GM23338 (cell line): ENCODE measurements around the gene OBI1. TPM values are rescaled to one million over a fixed set of nuclear protein-coding genes. Genes with fewer than 3 reads are reported as not detected.

Experiments
- ATAC-seq: fragments of 200-7000 bp; cut with Tn5 transposase; 3 replicates; pipeline ENCODE4 v1.9.1; 2020
- DNase-seq: peaks from one replicate; pipeline ENCODE4 v3.0.0-alpha.2; 2015; ENCODE audit warnings: low spot score
- H2AFZ ChIP-seq: fragments of 200-600 bp; sonication (generic); 2 replicates; pipeline ENCODE4 v1.8.0; 2016; ENCODE audit warnings: antibody characterized with exemption, mild to moderate bottlenecking, moderate library complexity
- H3F3A ChIP-seq: fragments of 200-600 bp; sonication (generic); replicated peaks from 2 replicates; pipeline ENCODE4 v1.8.0; 2017; ENCODE audit warnings: antibody characterized with exemption, mixed run types, low read depth
- H3K27ac ChIP-seq: fragments of 200-600 bp; sonication (generic); 2 replicates; pipeline ENCODE4 v1.6.1; 2016; ENCODE audit warnings: low read depth
- H3K27me3 ChIP-seq: fragments of 200-600 bp; sonication (generic); 2 replicates; pipeline ENCODE4 v1.8.0; 2016; ENCODE audit warnings: mild to moderate bottlenecking, mixed run types, moderate library complexity; ENCODE audit not compliant: insufficient read depth
- H3K36me3 ChIP-seq: fragments of 200-600 bp; sonication (generic); 2 replicates; pipeline ENCODE4 v1.8.0; 2016; ENCODE audit warnings: mild to moderate bottlenecking; ENCODE audit not compliant: insufficient read depth
- H3K4me1 ChIP-seq: fragments of 200-600 bp; sonication (generic); 2 replicates; pipeline ENCODE4 v1.8.0; 2016; ENCODE audit warnings: mild to moderate bottlenecking, moderate library complexity; ENCODE audit not compliant: insufficient read depth
- H3K4me2 ChIP-seq: fragments of 200-600 bp; sonication (generic); 2 replicates; pipeline ENCODE4 v1.7.1; 2017; ENCODE audit warnings: mixed run types
- H3K4me3 ChIP-seq: fragments of 200-600 bp; sonication (generic); 2 replicates; pipeline ENCODE4 v1.6.1; 2016; ENCODE audit warnings: mixed run types
- H3K79me2 ChIP-seq: fragments of 200-600 bp; sonication (generic); replicated peaks from 2 replicates; pipeline ENCODE4 v1.8.0; 2017; ENCODE audit warnings: mild to moderate bottlenecking; ENCODE audit not compliant: insufficient read depth
- H3K9me2 ChIP-seq: fragments of 200-600 bp; sonication (generic); 2 replicates; pipeline ENCODE4 v1.8.0; 2017; ENCODE audit not compliant: insufficient read depth
- H4K20me1 ChIP-seq: fragments of 200-600 bp; sonication (generic); replicated peaks from 2 replicates; pipeline ENCODE4 v1.8.0; 2017; ENCODE audit warnings: mild to moderate bottlenecking; ENCODE audit not compliant: insufficient read depth
- H3K27ac Mint-ChIP-seq: 2 replicates; pipeline ENCODE4 v1.8.0; 2020; ENCODE audit warnings: inconsistent platforms, mild to moderate bottlenecking, moderate library complexity, mixed read lengths
- H3K27me3 Mint-ChIP-seq: 3 replicates; pipeline ENCODE4 v1.8.0; 2022; ENCODE audit warnings: low read depth, mild to moderate bottlenecking, moderate library complexity, mixed read lengths, inconsistent platforms; ENCODE audit not compliant: insufficient read depth, poor library complexity
- H3K36me3 Mint-ChIP-seq: 3 replicates; pipeline ENCODE4 v1.8.0; 2021; ENCODE audit warnings: low read depth, mild to moderate bottlenecking, inconsistent platforms, moderate library complexity, mixed read lengths
- H3K4me1 Mint-ChIP-seq: 3 replicates; pipeline ENCODE4 v1.8.0; 2020; ENCODE audit warnings: mild to moderate bottlenecking, inconsistent platforms, mixed read lengths
- H3K4me3 Mint-ChIP-seq: 3 replicates; pipeline ENCODE4 v1.8.0; 2021; ENCODE audit warnings: moderate library complexity, mild to moderate bottlenecking, inconsistent platforms, mixed read lengths
- H3K9me3 Mint-ChIP-seq: 3 replicates; pipeline ENCODE4 v1.8.0; 2020; ENCODE audit warnings: moderate library complexity, mild to moderate bottlenecking, inconsistent platforms, mixed read lengths
- CREB1 ChIP-seq: fragments of 250-450 bp; sonication (Bioruptor Pico); IDR thresholded peaks from 2 replicates; pipeline ENCODE4 v1.5.0; 2020; ENCODE audit warnings: low read depth, mild to moderate bottlenecking, moderate library complexity
- CTCF ChIP-seq, 2 experiments: fragments of 200-600 bp in 1 of 2; sonication (generic) in 1 of 2; conservative IDR thresholded peaks; 2 replicates each; pipeline versions ENCODE4 v1.5.1 to v1.6.1; 2016 to 2017; ENCODE audit warnings: antibody characterized with exemption in 2 of 2, low read depth in 2 of 2, mild to moderate bottlenecking in 2 of 2, moderate library complexity in 1 of 2
- EZH2 ChIP-seq: fragments of 200-600 bp; sonication (generic); IDR thresholded peaks from one replicate; pipeline ENCODE4 v1.8.0; 2017; ENCODE audit warnings: antibody characterized with exemption, mild to moderate bottlenecking, low read depth; ENCODE audit not compliant: unreplicated experiment
- EZH2phosphoT487 ChIP-seq: fragments of 200-600 bp; sonication (generic); IDR thresholded peaks from one replicate; pipeline ENCODE4 v1.8.1; 2018; ENCODE audit warnings: antibody characterized with exemption; ENCODE audit not compliant: unreplicated experiment
- JUNB ChIP-seq: IDR thresholded peaks from one replicate; pipeline ENCODE4 v1.6.1; 2016; ENCODE audit warnings: antibody characterized with exemption; ENCODE audit not compliant: unreplicated experiment
- NANOG ChIP-seq: IDR thresholded peaks from 2 replicates; pipeline ENCODE4 v1.6.1; 2016; ENCODE audit warnings: antibody characterized with exemption, borderline replicate concordance
- POLR2AphosphoS5 ChIP-seq: IDR thresholded peaks from 2 replicates; pipeline ENCODE4 v1.6.1; 2016; ENCODE audit warnings: antibody characterized with exemption, low read depth
- REST ChIP-seq: IDR thresholded peaks from one replicate; pipeline ENCODE4 v1.6.1; 2018; ENCODE audit warnings: antibody characterized with exemption; ENCODE audit not compliant: unreplicated experiment
- STAT1 ChIP-seq: IDR thresholded peaks from one replicate; pipeline ENCODE4 v1.6.1; 2016; ENCODE audit warnings: antibody characterized with exemption; ENCODE audit not compliant: unreplicated experiment
- ZNF114 ChIP-seq: fragments of 250-450 bp; sonication (Bioruptor Pico); IDR thresholded peaks from 2 replicates; pipeline ENCODE4 v1.5.0; 2020; ENCODE audit warnings: mild to moderate bottlenecking, moderate library complexity
- ZNF331 ChIP-seq: fragments of 250-450 bp; sonication (Bioruptor Pico); IDR thresholded peaks from 2 replicates; pipeline ENCODE4 v1.5.0; 2020; ENCODE audit warnings: low read depth, mild to moderate bottlenecking, moderate library complexity
- polyA plus RNA-seq: library from polyadenylated mRNA; unstranded; fragments of >200 nt; fragmentation: Nextera tagmentation; extraction: Ambion mirVana; gene quantifications from 2 replicates; pipeline ENCODE4 v1.2.1, GENCODE V29; 2016
- total RNA-seq: library from RNA; depleted of rRNA; stranded (reverse); fragments of >200 nt; shearing (Covaris generic); gene quantifications from 2 replicates; pipeline ENCODE4 v1.2.3, GENCODE V29; 2014
- TF ChIP-seq, protein P1 (sequence below): fragments of 250-450 bp; sonication (Bioruptor Pico); IDR thresholded peaks from 2 replicates; pipeline ENCODE4 v1.5.0; 2020; ENCODE audit warnings: mild to moderate bottlenecking, moderate library complexity
- TF ChIP-seq, protein P2 (sequence below): IDR thresholded peaks from 2 replicates; pipeline ENCODE4 v1.6.1; 2016; ENCODE audit warnings: antibody characterized with exemption

Gene OBI1
- total and polyA plus RNA-seq, 2 experiments from 2014 or later: 8.2 to 11.1 TPM

DNA sequence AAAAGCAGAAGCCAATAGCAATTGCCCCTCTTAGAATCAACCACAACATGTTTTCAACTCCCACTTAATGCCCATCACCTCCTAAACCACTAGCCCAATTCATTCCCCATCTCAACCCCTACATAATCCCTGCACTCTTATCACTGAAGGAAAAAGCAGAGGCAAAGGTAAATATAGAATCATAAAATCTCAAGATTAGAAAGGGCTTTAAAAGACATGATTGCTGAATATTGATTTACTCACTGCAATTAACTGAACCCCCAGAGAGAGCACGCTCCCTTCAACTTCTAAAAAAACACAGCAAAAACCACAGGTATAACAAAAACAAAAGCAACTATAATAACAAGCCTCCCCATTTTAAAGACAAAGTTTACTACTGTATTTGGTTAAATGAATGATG, 40.5 kb downstream of the OBI1 start:
- Mint-ChIP-seq H3K27ac (no peak overlapping the region), H3K36me3 (peaks cover 16% of the 10 kb centered on the region; the same call in 2 of the 3 replicates), H3K4me1 (no peaks in the 10 kb centered on the region; the same call in 2 of the 3 replicates), H3K9me3 (no peaks in the 10 kb centered on the region), H3K27me3 (no peaks in the 10 kb centered on the region), H3K4me3 (no peak overlapping the region)
- Histone ChIP-seq H3K36me3 (peaks cover 4% of the 10 kb centered on the region; the same call in 1 of the 2 replicates), H2AFZ (no peak overlapping the region), H3K4me3 (no peak overlapping the region), H4K20me1 (peaks cover 16% of the 10 kb centered on the region), H3K27me3 (0 out of 2 replicates have a peak, but pooled peaks cover under 1% of the 10 kb centered on the region), H3K9me2 (no peaks in the 10 kb centered on the region), H3K27ac (no peak overlapping the region), H3K4me1 (no peaks in the 10 kb centered on the region), H3K79me2 (no peaks in the 10 kb centered on the region), H3K4me2 (no peak overlapping the region), H3F3A (no peaks in the 10 kb centered on the region)
- no peak for ATAC-seq
- TF ChIP-seq EZH2phosphoT487 (no peak), REST (no peak), STAT1 (no peak), NANOG (no peak), EZH2 (no peak), POLR2AphosphoS5 (no peak), CTCF (conservative IDR thresholded peaks at IDR 0.05; ENCODE audit: low read depth in 2 of 2) (no peak), ZNF114 (CRISPR knock-in tag) (no peak), ZNF331 (no peak), JUNB (no peak), CREB1 (no peak)
- TF ChIP-seq, protein P1, sequence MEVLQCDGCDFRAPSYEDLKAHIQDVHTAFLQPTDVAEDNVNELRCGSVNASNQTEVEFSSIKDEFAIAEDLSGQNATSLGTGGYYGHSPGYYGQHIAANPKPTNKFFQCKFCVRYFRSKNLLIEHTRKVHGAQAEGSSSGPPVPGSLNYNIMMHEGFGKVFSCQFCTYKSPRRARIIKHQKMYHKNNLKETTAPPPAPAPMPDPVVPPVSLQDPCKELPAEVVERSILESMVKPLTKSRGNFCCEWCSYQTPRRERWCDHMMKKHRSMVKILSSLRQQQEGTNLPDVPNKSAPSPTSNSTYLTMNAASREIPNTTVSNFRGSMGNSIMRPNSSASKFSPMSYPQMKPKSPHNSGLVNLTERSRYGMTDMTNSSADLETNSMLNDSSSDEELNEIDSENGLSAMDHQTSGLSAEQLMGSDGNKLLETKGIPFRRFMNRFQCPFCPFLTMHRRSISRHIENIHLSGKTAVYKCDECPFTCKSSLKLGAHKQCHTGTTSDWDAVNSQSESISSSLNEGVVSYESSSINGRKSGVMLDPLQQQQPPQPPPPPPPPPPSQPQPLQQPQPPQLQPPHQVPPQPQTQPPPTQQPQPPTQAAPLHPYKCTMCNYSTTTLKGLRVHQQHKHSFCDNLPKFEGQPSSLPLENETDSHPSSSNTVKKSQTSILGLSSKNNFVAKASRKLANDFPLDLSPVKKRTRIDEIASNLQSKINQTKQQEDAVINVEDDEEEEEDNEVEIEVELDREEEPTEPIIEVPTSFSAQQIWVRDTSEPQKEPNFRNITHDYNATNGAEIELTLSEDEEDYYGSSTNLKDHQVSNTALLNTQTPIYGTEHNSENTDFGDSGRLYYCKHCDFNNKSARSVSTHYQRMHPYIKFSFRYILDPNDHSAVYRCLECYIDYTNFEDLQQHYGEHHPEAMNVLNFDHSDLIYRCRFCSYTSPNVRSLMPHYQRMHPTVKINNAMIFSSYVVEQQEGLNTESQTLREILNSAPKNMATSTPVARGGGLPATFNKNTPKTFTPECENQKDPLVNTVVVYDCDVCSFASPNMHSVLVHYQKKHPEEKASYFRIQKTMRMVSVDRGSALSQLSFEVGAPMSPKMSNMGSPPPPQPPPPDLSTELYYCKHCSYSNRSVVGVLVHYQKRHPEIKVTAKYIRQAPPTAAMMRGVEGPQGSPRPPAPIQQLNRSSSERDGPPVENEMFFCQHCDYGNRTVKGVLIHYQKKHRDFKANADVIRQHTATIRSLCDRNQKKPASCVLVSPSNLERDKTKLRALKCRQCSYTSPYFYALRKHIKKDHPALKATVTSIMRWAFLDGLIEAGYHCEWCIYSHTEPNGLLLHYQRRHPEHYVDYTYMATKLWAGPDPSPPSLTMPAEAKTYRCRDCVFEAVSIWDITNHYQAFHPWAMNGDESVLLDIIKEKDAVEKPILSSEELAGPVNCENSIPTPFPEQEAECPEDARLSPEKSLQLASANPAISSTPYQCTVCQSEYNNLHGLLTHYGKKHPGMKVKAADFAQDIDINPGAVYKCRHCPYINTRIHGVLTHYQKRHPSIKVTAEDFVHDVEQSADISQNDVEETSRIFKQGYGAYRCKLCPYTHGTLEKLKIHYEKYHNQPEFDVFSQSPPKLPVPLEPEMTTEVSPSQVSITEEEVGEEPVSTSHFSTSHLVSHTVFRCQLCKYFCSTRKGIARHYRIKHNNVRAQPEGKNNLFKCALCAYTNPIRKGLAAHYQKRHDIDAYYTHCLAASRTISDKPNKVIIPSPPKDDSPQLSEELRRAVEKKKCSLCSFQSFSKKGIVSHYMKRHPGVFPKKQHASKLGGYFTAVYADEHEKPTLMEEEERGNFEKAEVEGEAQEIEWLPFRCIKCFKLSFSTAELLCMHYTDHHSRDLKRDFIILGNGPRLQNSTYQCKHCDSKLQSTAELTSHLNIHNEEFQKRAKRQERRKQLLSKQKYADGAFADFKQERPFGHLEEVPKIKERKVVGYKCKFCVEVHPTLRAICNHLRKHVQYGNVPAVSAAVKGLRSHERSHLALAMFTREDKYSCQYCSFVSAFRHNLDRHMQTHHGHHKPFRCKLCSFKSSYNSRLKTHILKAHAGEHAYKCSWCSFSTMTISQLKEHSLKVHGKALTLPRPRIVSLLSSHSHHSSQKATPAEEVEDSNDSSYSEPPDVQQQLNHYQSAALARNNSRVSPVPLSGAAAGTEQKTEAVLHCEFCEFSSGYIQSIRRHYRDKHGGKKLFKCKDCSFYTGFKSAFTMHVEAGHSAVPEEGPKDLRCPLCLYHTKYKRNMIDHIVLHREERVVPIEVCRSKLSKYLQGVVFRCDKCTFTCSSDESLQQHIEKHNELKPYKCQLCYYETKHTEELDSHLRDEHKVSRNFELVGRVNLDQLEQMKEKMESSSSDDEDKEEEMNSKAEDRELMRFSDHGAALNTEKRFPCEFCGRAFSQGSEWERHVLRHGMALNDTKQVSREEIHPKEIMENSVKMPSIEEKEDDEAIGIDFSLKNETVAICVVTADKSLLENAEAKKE (CRISPR knock-in tag): no peak
- TF ChIP-seq, protein P2, sequence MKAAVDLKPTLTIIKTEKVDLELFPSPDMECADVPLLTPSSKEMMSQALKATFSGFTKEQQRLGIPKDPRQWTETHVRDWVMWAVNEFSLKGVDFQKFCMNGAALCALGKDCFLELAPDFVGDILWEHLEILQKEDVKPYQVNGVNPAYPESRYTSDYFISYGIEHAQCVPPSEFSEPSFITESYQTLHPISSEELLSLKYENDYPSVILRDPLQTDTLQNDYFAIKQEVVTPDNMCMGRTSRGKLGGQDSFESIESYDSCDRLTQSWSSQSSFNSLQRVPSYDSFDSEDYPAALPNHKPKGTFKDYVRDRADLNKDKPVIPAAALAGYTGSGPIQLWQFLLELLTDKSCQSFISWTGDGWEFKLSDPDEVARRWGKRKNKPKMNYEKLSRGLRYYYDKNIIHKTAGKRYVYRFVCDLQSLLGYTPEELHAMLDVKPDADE: no peak
- no peak for DNase-seq
